ENCODE data around the gene MOSPD3.

The MOSPD3 gene

DNA sequence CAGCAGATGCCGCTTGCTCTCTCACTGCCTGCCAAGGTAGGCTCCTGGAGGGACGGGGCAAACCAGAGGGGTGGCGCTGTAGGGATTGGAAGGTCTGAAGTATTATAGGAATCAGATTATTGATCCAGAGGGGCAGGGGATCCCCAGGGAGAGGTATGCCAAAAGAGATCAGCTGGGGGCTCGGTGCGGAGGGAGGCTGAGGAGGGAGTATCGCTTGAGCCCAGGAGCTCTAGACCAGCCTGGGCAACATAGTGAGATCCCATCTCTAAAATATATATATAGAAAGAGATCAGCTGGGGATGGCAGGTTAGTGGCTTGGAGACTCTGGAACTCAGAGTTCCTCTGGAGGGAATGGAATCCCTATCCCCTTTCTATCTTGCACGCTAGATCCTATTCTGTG, 17.2 kb upstream of the MOSPD3 start:
- DNase-seq = no peak

DNA sequence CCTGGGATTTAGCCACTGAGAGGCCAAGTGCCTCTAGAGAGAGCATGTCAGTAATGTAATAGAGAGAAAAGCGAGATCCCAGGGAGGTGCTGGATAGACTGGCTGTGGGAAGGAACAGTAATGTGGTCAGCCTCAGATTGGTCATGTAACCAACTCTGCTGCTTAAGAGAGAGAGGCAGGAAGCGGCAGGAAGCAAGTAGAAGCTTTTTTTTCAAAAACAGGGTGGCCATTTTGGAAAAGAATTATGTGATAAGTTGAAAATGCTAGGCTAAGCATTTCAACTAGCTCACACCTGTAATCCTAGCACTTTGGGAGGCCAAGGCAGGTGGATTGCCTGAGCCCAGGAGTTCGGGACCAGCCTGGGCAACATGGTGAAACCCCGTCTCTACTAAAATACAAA, 13.9 kb upstream of the MOSPD3 start:
- DNase-seq = no peak

DNA sequence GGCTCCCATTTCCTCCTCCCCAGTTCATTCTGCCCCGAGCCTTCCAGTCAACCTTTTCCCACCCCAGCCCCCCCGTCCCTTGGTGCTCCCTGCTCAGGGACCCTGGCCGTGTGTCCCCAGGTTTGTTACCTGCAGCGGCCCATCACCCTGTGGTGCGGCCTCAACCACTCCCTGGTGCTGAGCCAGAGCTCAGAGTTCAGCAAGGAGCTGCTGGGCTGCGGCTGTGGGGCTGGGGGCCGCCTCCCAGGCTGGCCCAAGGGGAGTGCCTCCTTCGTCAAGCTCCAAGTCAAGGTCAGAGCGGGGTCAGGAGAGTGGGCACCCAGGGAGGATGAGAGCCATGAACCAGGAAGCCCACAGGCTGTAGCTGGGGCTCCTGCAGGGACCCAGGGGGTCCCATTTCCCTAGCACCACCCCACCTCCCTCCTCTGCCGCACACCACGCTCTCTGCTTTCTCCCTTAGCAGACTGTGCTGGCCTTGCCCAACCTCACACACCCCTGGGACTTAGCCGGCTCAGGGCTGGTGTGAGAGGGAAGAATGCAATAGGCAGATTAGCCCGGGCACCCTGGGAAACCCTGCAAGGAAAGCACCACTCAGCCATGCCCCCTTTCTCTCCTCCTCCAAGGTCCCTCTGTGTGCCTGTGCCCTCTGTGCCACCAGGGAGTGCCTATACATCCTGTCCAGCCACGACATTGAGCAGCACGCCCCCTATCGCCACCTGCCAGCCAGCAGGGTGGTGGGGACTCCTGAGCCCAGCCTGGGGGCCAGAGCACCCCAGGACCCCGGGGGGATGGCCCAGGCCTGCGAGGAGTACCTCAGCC, 12.2 kb upstream of the MOSPD3 start:
- DNase-seq = no peak

DNA sequence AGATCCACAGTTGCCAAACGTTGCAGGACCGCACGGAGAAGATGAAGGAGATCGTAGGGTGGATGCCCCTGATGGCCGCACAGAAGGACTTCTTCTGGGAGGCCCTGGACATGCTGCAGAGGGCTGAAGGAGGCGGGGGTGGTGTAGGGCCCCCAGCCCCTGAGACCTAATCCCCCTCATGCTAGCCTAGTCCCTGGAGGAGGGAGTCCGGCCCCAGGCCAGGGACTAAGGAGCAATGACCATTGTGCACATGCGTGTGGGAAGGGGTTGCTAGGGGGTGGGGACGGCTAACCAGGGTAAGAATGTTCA, 11.7 kb upstream of the MOSPD3 start:
- DNase-seq = no peak

DNA sequence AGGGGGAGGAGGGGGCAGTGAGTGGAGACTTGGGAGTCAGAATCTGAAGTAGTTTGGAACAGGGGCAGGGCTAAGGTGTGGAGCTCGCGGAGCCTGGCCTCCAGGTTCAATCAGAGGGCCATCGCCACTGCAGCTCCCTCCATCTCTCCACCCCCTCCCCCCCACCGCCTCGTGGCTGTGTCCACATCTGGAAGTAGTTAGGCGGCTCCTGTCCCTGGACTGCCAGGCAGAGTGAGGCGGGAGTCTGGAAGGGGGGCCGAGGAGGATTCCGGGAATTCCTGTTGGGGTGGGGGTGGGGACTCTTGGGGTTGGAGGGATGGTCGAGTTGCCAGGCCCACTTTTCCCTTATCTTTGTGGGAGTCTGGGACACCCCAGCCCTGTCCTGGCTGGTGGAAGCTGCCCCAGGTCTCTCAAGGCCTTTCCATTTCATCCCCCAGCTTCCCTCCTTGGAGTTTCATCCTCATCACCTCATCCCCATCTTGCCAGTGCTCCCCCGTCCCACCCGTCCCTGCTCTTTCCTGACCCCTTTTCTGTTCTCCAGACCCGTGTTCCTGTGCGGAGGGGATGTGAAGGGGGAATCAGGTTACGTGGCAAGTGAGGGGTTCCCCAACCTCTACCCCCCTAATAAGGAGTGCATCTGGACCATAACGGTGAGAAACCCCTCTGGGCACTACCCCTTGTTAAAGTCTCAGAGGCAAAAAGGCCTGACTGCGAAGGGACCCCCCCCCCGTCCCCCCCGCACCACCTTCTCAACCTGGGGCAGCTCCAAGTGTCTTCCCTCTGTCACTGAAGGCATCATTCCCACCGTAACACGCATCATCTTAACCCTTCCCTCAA, 9.2 kb upstream of the MOSPD3 start:
- peak; percentile 58 for DNase-seq

DNA sequence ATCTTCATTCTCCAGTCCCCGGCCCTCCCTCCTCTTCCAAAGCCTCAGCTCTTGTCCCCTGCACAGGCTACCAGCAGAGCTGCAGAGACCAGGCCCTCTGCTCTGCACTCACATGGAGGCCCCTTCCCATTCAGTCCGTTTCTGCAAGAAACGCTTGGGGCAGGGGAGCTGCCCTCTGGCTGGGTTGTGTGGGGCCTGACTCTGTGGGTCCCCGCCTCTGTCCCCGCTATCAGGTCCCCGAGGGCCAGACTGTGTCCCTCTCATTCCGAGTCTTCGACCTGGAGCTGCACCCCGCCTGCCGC, 8.7 kb upstream of the MOSPD3 start:
- no peak for DNase-seq

DNA sequence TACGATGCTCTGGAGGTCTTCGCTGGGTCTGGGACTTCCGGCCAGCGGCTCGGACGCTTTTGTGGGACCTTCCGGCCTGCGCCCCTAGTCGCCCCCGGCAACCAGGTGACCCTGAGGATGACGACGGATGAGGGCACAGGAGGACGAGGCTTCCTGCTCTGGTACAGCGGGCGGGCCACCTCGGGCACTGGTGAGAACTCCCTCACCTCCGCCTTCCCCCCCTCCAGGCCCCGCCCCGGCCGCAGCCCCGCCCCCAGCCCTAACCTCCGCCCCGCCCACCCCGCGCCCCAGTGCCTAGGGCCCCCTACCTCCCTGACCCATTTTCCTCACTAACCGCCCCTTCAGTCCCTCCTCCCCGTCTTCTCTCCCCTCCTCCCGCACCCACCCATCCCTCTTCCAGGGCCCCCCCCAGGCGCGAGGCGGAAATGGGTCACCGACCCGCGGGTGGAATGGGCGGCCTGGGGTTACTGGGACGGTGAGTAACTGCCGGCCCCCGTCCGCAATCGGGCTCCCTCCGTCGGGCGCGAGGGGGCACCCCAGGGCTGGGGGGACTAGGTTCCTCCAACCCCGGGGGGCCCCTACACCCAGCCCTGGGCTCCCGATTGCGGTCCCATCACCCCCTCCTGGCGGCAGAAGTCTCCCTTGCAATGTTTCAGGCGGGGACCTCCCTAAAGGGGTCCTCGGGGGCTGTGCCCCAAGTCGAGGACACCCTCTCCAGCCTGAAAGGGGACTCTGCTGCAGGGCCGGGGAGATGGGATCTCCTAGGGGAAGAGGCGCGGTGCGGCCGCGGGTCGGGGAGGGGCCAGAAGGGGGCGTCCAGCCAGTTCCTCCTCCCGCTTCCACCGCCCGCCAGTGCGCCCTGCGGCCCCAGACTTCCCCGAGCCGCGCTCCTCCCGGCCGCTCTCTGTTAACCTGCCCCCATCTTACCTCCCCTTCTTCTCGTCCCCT, 8.0 kb upstream of the MOSPD3 start:
- DNase-seq = no peak

DNA sequence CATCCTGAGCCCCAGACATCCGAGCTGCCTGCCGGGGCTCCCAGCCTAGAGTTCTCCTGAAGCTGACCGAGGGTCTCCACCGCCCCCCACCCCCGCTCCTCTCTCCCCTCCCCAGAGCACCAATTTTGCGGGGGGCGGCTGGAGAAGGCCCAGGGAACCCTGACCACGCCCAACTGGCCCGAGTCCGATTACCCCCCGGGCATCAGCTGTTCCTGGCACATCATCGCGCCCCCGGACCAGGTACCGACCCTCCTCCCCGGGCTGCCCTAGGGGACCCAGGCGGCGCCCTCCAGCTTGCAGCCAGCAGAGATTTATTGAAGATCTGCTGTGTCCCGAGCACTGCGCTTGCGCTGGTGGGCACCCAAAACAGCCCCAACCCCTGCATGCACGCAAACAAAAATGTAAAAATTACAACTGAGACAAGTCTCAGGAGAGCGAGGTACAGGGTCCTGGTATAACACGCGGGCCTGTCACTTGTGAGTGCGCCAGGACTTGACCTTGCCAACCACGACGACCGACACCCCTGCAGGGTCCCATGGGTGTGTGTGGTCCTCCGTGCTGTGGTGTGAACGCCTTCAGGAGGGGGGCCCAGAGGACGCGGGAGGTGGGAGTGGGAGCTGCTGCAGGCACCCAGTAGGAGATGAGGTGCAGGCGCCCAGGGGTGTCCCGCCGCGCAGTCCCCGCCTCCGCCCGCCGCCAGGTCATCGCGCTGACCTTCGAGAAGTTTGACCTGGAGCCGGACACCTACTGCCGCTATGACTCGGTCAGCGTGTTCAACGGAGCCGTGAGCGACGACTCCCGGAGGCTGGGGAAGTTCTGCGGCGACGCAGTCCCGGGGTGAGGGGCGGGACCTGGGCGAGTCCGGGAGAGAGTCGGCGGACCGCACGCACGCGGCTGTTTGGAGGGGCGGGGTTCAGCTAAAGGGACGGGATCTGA, 7.1 kb upstream of the MOSPD3 start:
- DNase-seq = no peak

DNA sequence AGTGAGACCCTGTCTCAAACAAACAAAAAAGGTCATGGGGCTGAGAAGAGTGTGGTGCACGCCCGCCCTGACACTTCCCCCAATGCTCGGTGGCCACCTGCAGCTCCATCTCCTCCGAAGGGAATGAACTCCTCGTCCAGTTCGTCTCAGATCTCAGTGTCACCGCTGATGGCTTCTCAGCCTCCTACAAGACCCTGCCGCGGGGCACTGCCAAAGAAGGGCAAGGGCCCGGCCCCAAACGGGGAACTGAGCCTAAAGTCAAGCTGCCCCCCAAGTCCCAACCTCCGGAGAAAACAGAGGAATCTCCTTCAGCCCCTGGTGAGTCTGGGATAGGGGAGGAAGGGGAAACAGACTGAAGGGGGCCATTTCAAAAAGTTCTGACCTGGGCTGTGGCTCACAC, 6.0 kb upstream of the MOSPD3 start:
- no peak for DNase-seq

DNA sequence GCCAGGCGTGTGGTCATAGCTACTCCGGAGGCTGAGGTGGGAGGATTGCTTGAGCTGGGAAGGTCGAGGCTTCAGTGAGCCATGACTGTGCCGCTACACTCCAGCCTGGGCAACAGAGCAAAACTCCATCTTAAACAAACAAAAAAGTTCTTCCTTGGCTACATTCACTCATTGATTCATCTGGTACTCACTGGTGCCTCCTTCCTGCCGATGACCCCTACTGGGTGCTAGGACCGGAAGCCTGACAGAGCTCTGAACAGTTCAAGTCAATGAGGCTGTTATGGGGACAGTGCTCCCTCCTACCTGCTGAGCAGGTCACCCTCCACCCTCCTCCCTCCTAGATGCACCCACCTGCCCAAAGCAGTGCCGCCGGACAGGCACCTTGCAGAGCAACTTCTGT, 5.2 kb upstream of the MOSPD3 start:
- no peak for DNase-seq

DNA sequence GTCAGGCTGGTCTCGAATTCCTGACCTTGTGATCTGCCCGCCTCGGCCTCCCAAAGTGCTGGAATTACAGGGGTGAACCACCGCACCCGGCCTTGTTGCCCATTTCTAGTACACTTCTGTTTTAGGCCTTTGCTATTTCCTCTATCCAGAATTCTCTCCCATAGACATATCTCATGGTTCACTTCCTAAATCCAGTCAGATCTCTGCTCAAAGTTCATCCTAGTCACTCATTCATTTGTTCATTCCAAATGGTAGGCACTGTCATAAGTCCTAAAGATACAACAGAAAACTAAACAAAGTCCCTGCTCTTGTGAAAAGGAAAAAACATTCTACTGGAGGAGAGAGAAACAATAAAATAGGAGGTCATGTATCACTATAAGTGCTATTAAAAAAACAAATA, 2.4 kb upstream of the MOSPD3 start:
- no peak for DNase-seq

DNA sequence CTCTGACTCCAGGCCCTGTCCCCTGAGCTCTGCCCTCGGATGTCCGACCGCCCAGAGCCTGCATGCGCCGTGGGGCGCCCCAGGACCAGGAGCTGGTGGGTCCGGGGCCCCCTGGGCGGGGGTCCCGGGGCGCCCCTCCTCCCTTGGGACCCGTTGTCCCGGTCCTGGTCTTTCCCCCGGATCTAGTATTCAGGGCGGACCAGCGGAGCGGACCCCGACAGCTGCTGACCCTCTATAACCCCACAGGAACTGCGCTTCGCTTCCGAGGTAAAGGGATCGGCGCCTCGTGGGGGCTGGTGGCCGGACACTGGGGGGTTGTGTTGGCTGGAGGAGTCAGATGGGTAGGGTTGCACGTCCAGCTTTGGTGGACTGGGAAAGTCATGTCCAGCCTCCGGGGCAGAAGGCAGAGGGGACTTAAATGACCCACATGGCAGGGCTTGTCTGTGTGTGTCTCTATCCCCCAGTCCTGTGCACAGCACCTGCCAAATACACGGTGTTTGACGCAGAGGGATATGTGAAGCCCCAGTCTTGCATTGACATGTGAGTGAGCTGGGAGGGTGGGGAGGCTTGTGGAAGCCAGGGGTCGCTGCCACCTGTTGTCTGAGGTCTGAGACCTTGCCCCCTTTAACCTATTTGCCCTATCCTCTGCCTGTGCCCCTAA, 520 bp downstream of the MOSPD3 start:
- DNase-seq = no peak

DNA sequence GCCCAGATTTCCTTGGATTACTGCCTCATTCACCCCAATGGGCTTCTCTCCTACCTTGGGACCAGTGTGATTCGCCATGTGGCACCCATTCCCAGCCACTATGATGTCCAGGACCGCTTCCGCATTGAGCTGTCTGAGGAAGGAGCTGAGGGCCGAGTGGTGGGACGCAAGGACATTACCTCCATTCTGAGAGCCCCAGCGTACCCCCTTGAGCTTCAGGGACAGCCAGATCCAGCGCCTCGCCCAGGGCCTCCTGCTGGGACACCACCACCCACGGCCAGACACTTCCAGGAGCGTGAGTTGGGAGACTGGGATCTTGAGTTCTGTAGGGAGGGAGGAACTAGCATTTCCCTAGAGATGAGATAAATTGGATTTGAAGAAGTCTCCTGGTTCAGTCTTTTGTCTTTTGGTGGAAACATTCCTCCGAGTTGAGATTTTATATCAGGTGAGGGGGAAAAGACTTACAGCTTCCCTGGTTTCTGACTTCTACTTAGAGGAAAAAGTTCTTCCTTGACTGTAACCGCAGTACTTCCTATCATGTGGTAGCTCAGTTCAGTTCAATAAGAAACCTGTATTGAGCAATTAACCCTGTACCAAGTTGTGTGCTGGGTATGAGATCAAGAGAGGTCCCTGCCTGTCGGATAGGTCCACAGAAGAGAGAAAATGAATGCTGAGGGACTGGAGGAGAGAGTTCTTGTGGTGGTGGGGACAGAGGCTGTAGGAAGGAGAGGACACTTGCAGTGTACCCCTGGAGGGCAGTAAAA, 1.3 kb downstream of the MOSPD3 start:
- DNase-seq = no peak

DNA sequence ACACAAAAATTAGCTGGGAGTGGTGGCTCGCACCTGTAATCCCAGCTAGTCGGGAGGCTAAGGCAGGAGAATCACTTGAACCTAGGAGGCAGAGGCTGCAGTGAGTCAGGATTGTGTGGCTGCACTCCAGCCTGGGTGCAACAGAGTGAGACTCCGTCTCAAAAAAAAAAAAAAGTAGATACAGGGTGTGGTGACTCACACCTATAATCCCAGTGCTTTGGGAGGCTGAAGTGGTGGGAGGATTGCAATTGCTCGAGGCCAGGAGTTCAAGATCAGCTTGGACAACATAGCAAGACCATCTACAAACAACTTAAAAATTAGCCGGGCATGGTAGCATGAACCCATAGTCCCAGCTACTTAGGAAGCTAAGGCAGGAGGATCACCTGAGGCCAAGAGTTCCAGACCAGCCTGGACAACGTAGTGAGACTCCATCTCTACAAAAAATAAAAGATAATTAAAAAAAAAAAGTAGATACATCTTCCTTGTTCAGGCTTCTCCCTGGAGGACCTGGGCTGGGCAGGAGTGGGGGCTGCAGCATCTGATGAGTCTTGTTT, 2.0 kb downstream of the MOSPD3 start:
- DNase-seq = no peak

DNA sequence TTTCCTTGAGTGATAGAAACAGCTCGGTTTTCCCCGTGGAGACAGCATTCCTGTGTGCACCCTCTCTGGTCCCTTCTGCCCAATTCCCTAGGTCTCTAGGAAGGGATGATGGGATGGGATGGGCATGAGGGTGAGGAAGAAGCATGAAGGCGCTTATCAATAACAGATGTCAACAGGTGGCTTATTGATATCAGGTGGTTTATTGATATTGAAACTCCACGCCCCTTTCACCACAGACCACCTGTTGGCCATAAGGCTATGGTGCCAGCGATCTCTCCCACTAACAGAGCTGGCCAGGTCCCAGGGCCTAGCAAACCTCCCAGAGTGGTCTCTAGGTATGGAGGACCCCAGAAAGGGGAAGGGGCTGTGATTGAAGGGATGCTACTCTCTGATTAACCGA, 7.9 kb downstream of the MOSPD3 start:
- no peak for DNase-seq

DNA sequence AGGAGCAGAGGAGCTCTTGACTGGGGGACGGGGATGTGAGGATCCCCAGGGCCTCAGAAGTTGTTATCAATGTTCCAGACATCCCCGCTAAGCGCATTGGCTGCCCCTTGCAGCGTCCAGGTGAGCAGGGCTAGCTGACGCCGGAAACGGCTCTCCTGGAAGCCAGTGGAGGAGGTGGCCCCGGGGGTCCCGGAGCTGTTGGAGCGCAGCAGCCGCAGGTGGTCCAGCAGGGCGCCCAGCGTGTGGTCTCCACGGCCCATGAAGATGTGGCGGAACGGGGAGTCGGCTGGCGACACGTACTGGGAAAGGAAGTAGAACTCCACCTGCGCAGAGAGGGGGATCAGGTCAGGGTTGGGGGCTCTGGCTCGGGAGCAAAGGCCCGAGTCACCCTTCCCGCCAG, 8.5 kb downstream of the MOSPD3 start:
- no peak for DNase-seq

DNA sequence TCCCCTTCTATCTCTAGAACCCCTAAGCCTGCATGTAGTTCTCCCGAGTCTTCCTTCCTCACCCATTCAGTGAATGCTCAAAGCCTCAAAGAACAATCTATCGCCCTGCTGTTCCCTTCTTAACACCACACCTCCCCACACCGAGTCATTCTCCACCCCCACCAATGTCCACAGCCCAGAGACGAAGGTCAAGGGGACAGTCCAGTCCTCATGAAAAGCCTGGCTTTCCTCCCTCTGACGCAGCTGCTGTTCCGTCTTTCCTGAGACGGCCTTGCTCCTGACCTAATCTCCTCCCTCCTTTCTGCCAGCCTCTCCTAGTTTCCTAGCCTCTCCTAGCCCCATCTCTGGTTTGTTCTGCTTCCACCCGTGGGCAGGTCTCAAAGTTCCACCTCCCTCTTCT, 9.2 kb downstream of the MOSPD3 start:
- DNase-seq = no peak

DNA sequence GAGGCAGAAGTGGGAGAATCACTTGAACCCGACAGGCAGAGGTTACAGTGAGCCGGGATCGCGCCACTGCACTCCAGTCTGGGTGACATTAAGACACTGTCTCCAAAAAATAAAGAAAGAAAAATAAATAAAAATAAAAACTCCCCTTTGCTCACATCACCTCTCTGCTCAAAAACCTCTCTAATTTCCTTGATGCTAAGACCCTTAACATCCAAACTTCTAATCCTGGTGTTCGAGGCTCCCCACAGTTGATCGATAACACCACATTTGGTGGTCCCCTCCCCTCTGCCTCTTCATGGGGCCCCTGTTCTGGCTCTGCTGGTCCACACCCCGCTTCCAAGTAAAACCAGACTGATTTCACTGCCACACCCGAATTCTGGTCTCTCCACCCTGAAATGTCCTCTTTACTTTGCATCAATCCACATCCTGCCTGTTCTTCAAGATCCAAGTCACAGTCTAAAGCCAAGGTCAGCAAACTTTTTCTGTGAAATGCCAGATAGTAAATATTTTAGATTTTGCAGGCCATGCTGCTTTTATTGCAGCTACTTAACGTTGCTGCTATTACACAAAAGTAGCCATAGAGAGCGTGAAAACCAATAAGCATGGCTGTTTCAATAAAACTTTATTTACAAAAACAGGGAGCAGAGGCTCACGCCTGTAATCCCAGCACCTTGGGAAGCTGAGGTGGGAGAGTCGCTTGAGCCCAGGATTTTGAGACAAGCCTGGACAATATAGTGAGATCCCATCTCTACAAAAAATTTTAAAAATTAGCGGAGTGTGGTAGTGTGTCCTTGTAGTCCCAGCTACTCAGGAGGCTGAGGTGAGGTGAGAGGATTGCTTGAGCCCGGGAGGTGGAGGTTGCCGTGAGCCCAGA, 11.8 kb downstream of the MOSPD3 start:
- no peak for DNase-seq

DNA sequence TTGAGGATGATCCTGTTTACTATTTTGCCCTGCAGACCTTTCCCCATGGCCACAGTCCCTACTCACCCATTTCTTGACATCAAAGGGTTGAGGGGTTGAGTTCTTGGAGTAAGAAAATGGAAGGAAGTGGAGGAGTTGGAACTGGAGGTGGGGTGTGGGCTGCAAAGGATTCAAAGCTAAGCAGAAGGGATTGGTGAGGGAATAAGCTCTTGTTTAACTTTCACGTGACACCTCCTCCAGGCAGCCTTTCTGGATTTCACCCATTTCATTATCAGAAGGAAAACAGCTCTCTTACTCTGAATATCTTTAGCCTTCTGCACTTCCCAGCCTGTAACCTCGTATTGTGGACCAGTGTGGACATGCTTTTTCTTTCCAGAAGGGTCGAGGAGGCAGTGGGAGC, 13.7 kb downstream of the MOSPD3 start:
- DNase-seq = no peak
